Stimulated activated CD8-positive, alpha-beta memory T cell treated with anti-CD3 and anti-CD28 coated beads, Interleukin-4, amount 100 ng/mL, for 1 hour (primary cell): ENCODE results near the gene SRP68.
"Not testable (repeated sequence)": the region's sequence is repeated elsewhere in the genome, so short reads cannot be mapped to it uniquely, and the experiment has no call there.

Experiments used
- DNase-seq, 2 donors: peaks; one replicate each; pipeline ENCODE4 v3.0.0-alpha.2; 2020; ENCODE audit warnings: low read depth in 2 of 2, low spot score in 1 of 2

Gene SRP68

DNA sequence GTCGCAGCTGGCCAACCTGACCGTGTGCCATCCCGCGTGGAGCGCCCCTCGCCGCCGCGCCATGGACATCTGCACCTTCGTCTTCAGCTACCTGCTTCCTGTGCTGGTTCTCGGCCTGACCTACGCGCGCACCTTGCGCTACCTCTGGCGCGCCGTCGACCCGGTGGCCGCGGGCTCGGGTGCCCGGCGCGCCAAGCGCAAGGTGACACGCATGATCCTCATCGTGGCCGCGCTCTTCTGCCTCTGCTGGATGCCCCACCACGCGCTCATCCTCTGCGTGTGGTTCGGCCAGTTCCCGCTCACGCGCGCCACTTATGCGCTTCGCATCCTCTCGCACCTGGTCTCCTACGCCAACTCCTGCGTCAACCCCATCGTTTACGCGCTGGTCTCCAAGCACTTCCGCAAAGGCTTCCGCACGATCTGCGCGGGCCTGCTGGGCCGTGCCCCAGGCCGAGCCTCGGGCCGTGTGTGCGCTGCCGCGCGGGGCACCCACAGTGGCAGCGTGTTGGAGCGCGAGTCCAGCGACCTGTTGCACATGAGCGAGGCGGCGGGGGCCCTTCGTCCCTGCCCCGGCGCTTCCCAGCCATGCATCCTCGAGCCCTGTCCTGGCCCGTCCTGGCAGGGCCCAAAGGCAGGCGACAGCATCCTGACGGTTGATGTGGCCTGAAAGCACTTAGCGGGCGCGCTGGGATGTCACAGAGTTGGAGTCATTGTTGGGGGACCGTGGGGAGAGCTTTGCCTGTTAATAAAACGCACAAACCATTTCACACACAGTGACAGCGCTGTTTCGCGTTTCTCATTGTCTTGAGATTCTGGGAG, 4.7 kb upstream of the SRP68 start:
- no peak for DNase-seq

DNA sequence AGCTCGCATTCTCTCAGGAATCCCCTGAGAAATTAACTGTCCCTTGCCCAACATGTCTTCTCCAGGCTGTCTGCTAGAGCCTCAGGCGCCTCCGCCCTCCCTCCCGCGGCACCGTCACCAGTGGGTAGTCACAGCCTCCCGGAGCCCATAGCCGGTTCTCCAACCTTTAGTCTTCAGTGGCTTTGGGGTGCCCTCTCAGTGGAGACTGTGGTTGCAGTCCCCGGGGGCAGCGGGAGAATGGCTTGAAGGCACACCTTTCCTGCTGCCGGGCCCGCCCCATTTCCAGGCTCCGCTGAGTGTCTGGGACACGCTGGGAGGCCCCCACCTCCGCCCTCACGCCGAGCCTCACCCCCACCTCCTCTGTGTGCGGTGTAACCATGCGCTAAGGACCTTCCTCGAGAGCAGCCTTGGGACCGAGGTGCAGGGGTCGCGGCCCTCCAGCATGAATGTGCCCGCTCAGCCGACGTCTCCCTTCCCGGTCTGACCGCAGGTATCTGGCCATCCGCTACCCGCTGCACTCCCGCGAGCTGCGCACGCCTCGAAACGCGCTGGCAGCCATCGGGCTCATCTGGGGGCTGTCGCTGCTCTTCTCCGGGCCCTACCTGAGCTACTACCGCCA, 3.9 kb upstream of the SRP68 start:
- no peak for DNase-seq

DNA sequence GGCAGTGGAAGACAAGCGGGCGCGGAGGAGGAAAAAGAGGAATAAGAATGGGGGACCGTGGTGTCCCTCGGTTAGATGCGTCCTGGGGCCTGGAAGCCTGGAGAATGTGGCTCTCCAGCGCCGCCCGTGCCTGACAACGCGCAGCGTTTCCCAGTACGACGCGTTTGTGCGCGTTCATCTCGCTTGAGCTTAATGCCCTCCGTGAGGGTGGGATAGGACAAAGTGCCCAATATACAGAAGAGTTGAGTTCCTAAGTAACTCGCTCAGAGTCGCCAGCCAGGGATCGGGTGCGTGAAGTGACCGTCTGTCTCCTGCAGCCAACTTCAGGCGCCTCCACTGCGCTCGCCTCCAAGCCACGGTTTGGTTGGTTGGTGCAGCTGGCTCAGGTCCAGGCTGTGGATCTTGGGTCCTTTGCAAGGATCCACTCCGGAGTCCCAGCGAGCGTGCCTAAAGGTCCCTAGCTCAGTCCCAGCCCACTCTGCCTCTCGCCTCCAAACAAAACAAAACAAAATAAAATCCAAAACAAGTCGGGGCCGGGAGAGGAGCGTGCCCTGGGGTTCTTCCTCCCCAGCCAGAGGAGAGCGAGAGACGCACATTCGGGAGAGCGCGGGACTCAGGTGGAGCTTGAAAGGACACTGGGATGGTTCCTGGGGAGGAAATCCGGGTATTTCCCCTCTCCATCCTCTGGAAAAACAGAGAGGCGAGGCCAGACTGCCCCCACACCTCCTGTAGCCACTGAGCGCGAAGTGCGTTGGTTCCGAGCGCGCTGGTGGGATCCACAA, 3.2 kb upstream of the SRP68 start:
- no peak for DNase-seq

DNA sequence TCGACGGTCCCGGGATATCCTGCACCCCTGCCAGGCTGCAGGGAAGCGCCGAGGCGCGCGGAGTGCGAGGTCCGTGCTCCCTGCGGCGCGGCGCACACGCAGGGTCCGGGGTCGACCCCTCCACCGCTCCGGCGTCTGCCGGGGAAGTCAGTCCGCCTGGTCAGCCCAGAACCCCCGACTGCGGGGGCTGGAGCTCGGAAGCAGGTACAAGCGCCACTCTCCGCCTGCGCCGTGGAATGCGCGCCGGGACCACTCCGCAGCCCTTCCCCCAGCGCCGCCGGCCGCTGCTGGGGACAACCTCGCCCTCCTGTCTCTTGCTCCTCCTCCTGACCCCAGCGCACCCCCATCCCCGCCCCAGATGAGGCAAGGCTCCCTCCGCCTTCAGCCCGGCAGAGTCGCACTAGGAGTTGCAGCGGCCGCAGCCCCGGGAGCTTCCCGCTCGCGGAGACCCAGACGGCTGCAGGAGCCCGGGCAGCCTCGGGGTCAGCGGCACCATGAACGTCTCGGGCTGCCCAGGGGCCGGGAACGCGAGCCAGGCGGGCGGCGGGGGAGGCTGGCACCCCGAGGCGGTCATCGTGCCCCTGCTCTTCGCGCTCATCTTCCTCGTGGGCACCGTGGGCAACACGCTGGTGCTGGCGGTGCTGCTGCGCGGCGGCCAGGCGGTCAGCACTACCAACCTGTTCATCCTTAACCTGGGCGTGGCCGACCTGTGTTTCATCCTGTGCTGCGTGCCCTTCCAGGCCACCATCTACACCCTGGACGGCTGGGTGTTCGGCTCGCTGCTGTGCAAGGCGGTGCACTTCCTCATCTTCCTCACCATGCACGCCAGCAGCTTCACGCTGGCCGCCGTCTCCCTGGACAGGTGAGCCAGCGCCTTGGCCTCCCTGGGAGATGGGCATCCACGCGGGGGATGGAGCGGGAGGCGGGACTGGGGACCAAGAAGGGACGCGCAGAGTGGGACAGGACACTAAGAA, 2.4 kb upstream of the SRP68 start, which contains the start of gene GALR2:
TSS of gene GALR2 (plus strand) at position 392 of the 974 bp plus-strand sequence. CDS start at position 495, 103 bp downstream.
- no peak for DNase-seq

DNA sequence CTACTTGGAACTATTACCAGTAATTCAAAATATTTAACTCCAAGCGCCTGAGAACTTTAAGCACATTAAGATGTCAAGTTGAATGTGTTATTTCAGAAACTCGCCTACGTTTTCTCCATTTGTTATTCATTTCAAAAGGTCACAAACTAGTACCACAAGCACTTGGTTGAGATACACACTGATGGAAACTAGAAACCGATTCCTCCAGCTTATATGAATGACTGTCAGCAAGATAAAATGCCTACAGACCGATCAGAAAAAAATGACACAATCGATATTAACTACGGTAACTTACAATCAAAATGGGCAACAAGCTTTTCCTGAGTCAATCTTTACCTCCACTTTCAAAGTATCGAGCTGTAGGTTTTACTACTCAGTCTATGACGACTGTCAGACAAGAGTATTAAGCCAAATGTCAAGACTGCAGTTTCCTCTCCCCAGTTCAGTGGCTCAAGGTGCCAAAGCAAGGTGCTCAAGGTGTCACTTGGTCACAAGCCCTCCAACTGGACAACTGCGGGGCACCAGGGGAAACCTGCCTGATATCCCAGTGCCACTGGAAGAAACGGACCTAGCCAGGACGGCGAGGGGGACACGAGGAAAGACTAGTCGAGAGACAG, 678 bp downstream of the SRP68 start:
- no peak for DNase-seq

DNA sequence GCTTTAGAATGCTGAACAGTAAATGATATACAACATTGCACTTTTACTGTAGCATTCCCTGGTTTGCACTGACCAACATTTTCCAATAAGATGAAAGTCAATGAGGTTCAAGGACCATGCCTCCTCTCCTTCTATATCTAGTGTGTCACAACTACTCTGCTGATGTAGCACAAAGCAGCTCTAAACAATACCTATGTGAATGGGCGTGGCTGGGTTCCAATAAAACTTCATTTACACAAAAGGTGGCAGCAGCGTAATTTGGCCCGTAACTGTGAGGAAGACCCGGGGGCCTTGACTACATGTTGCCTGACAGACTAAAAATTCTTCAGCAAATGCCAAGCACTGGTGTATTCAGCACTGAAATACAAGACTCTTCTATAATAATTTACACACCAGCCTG, 6.5 kb downstream of the SRP68 start:
- DNase-seq, result no peak

DNA sequence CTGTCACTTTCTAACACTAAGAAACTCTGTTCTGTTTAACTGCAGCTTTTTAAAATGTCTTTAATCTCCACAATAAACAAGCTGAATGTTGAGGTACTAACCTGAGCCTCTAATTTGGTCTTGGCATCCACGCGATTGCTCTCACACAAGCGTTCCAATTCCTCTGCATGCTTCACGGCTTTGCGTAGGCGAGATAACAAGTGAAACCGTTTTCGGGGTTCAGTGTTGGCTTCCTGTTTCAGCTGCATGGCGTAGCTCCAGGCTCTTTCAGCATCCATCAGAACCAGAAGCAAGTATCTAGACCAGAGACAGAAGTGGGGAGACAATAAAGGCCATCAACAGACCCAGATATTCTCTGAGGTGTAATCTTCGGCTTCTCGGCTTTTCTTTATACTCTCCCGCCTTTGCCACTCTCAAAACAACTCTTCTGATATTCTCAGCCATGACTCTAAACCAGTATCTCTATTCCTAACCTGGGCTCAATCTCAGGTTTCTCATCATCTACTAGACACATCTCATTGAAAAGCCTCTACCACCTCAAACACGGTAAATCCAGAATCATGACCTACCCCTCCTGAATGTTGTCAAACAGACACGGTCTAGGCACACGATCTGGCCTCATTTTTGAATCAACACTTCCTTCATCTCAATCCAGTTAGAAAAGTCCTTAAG, 8.3 kb downstream of the SRP68 start:
- DNase-seq, result no peak

DNA sequence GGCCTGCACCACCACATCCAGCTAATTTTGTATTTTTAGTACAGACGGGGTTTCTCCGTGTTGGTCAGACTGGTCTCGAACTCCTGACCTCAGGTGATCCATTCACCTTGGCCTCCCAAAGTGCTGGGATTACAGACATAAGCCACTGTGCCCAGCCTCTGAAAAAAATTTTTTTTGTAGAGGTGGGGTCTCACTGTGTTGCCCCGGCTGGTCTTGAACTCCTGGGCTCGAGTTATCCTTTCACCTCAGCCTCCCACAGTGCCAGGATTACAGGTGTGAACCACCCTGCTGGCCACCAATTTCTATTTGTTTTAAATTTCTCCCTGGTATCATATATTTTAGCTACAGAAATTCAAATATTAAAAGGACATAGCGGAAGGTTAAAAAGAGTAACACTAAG, 14.1 kb downstream of the SRP68 start:
- DNase-seq, result not testable (repeated sequence)

DNA sequence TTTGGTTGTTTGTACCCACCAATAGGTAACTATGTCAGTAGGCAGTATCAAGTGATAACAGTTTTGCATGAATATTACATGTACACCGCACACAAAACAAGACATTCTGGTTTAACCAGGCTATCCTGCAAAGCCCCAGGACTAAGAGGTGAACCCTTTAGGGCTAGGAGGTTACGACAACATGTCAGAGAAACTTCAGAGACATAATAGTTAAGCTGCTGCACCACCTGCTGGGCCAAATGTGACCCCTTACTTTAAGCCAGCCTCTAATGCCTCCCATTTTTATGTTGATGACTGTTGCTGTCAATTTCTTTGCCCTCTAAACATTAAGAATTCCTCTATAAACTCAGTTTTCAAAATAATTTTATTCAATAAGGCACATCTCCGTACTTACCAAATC, 15.4 kb downstream of the SRP68 start:
- no peak for DNase-seq

DNA sequence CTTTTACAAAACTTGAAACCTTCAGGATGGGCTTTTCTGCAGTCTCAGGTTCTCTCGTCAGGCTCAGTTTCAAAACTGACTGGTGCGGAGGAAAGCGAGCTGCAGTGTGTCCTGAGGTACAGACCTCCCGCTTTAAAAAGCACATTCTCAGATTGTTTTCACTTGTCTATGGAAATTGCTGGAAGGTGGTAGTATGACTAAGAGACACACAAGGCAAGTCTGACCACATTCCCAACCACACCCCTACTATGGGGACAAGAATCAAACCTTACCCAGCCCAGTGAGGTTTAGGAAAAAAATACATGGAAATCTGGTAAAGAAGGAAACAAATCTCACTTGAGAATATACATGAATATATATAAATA, 18.2 kb downstream of the SRP68 start:
- DNase-seq, result no peak

DNA sequence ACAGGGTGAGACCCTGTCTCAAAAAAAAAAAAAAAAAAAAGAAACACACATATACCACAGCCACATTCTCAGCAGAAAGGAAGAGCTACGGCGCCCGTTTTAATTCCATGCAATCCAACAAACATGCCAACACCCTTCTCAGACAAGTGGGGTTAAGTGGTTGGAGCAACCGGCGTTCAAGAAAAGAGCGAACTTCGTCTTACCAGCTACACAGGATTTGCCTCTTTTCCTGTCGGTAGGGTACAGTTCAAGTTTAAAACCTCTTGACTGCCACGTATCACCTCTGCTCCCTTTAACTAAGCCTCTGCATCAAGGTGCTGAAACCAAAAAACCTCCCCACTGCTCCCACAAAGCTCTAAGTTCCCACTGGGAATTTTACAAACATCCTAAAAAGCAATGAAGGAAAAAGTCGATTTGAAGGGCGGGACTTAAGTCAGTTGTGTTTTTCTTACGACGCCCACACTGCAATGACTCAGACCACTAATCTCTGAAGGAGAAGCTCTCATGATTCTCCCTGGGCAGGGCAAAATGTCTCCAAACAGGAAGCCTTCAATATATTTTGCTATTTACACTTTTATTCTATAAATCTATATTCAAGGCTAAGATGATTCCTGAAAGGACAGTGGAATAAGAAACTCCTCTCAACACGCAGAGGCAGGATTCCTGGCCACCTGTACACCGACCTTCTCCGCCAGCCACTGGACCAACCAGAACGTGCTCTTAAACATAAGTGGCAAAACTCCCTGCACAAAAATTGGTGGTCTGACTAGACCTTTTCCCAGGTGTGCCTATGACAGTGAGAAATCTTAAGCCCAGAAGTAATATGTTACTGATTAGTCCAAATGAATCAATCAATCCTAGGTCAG, 18.8 kb downstream of the SRP68 start:
- DNase-seq, result no peak

DNA sequence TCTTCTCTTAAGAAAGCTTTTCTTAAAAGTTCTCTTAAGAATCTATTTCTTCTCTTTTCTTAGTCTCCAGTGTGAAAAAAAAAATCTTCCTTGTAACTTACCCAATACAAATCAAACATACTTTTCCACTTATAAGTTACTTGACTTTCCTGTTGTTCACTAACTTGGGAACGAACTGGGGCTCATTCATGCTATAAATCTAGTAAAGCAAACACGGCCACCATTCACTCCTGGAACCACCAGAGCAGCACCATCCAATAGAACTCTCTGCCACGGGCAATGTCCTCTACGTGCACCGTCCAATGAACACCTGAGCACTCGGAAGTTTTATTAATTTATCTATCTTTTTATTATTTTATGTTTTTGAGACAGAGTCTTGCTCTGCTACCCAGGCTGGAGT, 20.8 kb downstream of the SRP68 start:
- DNase-seq, result no peak

DNA sequence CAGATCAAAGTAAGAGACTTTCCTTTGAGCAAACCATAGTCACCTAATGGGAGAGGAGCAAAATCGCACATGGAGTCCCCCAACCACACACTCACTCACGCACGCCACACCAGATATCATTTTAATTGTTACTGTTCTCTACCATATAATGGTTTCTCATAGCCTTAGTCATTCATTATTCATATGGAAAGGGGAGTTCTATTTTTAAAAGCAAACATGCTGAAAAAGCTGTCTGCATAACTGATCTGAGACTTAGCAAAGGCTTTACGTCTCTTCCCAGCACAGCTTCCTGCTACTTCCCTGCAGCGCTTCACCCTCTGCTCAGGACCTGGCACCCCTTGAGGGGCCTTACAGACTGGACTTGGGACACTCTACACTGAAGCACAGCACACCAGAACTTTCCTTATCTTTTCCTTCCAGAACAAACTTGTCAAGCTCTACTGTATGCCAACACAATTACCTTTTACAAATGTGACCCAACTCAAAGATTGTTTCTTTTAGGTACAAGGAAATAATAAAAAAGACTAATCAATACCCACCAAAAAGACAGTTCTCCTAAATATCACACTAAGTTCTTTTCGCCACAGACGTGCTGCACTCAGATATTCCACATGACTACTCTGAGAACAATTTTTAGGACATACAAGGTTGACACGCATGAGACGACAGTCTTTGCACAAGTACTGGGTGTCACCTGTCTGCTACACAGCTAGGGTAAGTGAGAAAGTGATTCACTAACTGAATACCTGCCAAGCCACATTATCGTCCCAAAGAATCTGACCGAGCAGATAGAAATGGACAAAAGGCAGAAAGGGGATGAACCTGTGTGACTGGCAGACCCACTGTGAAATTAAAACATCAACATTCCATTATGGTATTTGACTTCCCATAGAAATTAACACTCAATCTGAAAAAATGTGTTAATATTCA, 21.5 kb downstream of the SRP68 start:
- DNase-seq, result no peak

DNA sequence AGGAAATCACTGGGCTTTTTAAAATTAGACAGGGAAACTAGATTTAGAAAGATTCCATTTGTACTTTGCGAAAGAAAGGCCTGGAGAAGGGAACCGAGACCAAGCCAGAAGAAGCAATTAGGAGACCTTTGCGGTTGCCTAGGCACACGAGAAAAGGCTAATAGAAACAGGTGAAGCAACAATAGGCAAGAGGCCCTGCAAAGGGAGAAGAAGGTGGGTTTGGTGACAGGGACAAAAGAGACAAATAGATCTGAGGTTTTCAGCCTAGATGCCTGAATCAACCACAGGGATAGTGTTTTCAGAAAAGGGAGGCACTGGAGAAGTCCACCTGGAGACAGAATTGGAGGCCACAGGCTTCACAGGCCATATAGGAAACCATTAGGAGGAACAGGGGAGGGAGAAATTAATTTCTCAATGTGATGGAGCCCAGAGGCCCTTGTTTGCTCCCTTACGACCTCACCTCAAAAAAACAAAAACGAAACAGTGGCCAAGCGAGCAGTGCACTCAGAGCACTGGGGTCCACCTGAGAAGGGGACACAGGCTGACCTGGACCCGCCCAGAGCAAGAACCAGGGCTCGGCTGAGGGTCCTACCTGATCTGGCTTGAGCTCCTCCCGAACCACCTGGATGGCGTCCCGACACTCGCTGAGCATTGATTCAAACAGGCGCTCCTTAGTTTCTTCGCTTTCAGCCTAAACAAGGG, 22.3 kb downstream of the SRP68 start:
- no peak for DNase-seq

DNA sequence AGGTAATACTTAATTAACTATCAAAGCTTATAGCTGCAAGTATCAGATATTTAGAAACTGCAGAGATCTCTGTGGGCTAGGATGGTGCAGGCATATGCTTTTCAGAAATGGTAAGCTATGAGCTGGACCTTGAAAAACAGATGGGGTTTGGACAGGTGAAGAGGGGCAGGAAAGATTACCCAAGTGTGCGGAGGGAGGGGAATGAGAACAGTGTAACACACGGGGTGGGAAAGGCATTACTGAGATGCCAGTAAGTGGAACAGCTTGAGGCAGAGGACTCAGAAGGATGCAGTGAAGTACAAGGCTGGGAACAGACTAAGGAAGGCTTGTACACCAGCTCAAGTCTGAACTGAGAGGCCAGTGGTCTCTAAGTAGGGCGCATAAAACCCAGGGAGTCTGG, 23.1 kb downstream of the SRP68 start:
- DNase-seq, result no peak

DNA sequence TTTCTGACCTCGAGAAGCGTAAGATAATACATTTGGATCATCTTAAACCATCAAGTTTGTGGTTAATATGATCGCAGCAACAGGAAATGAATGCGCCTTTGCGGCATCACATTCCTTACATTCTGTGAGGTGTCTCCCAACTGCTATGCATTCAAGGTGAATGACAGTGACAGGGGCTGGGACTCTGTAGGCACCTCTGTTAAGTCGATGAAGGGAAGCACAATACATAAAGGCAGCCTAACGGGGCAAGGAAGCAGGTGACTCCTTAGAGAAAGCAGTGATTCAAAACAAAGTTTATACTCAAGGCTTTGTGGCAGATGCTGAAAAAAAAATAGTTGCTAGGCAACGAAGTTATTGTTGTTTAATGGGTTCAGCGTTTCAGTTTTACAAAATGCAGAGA, 23.6 kb downstream of the SRP68 start:
- no peak for DNase-seq

DNA sequence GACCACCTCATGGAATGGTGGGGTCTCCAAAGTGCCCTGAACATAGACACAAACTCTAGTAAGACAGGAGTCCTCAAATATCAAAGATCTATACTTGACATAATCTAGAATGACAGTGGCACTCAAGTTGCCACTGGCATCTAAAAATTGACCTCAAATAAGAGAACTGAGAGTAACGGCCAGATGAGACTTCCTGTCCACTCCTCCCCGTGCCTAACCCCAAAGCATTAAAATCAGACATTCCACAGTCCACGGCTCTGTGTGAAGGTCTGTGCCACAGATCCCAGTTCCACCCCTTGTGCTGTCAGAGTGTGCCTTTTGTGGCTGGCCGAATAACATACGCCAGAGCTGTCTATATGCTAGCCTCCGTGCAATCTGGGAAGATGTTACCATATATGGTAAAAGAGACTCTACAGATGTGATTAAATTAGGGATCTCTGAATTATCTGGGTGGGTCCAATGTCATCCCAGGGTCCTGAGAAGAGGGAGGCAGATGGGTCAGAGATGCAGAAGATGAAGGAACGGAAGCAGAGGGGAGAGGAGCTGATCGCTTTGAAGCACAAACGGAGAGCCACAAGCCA, 24.2 kb downstream of the SRP68 start:
- no peak for DNase-seq
